Fibroblast of the aortic adventitia (primary cell): Measurements from ENCODE around the gene PLA2G7. TPM values are rescaled to one million over a fixed set of nuclear protein-coding genes. Genes with fewer than 3 reads are reported as not detected.
A peak's percentile ranks its signal among the peaks of the same experiment; 100 is the strongest.

Source experiments
- DNase-seq: peaks from one replicate; pipeline ENCODE4 v3.0.0-alpha.2; 2010; ENCODE audit warnings: low read depth
- H3K4me3 ChIP-seq: 2 replicates; pipeline ENCODE4 v1.5.1; 2011; ENCODE audit warnings: low read depth, mild to moderate bottlenecking, control low read depth, low read length, moderate library complexity
- total RNA-seq: library from RNA; depleted of rRNA; stranded (reverse); fragments of >200 nt; gene quantifications from 2 replicates; pipeline ENCODE4 v1.2.3, GENCODE V29; 2012; ENCODE audit warnings: low replicate concordance
- TF ChIP-seq, protein P1 (sequence below): IDR thresholded peaks from 2 replicates; pipeline ENCODE4 v1.5.1; 2011; ENCODE audit warnings: mild to moderate bottlenecking, low read length, control low read depth, inconsistent platforms; ENCODE audit not compliant: insufficient read depth

Gene PLA2G7
- total RNA-seq, 1 donor = not detected

DNA sequence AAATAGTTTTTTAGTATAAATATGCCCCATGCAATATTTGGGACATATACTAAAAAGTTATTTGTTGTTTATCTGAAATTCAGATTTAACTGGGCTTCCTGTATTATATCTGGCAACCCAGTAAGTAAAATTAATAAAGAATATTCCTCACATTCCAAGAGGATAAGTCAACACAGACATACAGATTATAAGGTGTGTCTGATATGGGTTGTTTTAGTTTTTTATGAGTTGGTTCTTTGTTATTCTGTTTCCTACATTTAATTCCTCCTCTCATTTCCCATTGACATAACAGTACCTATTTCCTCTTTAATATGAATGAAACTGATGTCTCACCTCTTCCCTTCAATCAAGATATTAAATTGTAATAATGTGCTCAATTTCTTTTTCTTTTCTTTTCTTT is 1.7 kb upstream of the PLA2G7 start:
- H3K4me3 ChIP-seq = no peak overlapping the region
- TF ChIP-seq, protein P1, sequence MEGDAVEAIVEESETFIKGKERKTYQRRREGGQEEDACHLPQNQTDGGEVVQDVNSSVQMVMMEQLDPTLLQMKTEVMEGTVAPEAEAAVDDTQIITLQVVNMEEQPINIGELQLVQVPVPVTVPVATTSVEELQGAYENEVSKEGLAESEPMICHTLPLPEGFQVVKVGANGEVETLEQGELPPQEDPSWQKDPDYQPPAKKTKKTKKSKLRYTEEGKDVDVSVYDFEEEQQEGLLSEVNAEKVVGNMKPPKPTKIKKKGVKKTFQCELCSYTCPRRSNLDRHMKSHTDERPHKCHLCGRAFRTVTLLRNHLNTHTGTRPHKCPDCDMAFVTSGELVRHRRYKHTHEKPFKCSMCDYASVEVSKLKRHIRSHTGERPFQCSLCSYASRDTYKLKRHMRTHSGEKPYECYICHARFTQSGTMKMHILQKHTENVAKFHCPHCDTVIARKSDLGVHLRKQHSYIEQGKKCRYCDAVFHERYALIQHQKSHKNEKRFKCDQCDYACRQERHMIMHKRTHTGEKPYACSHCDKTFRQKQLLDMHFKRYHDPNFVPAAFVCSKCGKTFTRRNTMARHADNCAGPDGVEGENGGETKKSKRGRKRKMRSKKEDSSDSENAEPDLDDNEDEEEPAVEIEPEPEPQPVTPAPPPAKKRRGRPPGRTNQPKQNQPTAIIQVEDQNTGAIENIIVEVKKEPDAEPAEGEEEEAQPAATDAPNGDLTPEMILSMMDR = no peak
- DNase-seq = no peak

DNA sequence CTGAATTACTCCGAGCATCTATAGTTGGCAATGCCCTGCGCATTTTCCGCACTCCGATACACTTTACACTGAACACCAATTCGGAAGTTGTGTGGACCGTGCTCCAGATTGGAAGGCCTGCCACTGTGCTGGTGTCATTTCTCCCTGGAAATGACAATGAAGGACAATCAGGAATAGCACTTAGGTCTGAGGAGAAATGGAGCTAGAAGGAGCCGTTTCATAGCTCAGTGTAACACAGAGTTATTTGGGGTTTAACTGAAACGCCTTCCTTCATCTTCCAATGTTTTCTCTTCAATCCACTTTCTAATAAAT is 501 bp upstream of the PLA2G7 start:
- DNase-seq = no peak
- TF ChIP-seq, protein P1 = no peak
- no peak overlapping the region for H3K4me3 ChIP-seq

DNA sequence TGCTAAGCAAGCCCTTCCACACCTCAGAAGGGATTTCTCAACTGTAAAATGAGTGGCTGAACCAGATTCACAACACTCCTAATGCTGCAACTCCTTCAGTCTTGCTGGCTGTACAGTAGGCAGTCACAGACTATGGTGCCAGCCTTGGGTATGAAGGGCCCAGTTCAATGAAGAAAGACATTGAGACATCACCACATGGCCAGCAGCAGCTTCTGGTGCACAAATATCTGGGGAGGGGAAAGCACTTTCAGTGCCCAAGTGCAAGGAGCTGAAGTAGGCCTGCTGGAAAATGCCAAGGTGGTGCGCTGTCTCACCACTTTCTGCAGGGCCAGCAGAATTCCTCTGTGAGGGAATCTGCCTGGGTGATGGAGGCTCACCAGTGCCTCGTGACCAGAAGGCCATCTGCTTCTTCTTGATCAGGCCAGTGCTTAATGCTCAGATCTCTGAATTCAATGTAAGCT is 1.8 kb downstream of the PLA2G7 start:
- DNase-seq = no peak
- TF ChIP-seq, protein P1 = no peak
- no peak overlapping the region for H3K4me3 ChIP-seq

DNA sequence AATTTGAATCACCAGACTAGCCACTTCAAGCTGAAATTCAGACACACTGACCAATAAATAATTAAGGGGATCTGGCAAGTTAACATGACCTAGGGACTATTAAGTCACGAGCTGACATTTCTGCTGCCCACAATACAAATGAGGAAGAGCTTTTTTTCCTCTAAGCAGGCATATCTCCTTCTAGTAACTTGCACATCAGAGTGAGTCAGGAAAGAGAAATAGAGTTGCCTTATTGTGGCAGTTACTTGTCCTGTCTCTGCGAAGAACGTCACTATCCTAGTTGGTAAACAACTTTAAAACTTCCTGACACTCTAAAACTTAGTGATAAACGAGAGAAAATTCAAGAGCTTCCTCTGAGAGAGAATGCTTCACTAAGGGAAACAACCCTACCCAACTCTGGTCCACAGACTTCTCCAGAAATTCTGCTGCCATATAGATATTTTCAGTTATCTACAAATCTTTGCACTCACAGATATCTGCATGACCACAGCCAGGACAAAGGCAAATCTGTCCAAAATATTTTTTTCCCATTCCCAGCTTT is 4.2 kb downstream of the PLA2G7 start:
- TF ChIP-seq, protein P1 = no peak
- no peak overlapping the region for H3K4me3 ChIP-seq
- DNase-seq = no peak

DNA sequence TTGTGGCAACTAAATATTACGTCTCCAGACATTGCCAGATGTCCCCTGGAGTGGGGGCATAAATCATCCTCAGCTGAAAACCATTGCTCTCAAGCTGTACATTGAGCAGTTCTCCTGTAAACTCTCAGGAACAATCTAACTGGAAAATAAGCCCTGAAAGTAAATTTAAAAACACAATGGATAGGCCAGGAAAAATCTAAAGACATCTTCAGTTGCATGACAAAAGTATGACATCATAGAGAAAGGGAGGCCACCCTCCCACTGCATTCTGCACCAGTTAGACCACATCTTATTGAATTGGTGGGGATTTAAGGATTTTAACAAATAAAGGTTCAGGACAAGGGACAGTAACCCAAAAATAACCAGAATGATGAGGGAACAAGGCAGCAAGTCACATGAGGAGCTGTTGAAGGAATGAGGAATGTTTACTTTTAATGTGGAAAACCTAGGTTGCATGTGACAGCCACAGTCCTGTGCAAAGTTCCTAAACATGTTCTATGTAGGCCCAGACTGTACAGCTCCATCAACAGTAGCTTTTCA is 5.3 kb downstream of the PLA2G7 start:
- TF ChIP-seq, protein P1 = no peak
- H3K4me3 ChIP-seq = no peak overlapping the region
- DNase-seq = no peak

DNA sequence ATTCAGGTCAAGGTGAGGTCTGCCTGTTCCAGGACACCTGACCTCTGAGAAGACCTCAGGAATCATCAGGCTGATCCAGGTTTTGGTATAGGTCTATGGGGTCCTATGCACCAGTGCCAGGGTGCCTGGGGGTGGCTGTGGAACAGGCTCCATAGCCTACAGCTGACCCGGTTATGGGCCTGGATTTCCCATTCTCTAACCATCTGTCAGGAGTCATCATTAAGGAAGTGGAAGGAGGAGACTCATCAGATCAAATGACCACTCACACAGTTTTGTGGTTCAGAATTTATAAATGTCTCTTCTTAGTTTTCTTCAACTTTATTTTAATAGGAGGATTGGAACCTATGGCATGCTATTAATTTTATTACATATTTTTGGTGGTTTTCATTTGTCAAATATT is 14.8 kb downstream of the PLA2G7 start:
- no peak for DNase-seq
- no peak overlapping the region for H3K4me3 ChIP-seq
- TF ChIP-seq, protein P1 = no peak

DNA sequence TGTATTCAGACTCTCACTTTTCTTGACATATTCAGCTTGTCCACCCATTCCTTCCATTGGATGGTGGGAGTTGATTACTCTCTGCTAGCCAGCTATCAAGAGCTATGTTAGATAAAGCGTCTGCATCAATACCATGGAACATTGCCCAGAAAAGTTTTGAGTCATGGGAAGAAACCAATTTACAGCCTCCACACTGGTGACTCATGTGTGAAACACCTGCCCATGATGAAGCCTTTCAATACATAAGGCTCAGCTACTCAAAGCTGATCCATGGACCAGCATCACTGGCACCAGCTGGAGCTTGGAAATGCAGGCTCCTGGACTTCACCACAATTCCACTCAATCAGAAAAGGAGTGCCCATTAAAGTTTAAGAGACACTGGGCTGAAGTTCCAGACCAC is 16.1 kb downstream of the PLA2G7 start:
- DNase-seq = peak; percentile 47
- TF ChIP-seq, protein P1 = no peak
- H3K4me3 ChIP-seq = no peak overlapping the region
